ENCODE measurements around the gene FRMD4A.

DNA sequence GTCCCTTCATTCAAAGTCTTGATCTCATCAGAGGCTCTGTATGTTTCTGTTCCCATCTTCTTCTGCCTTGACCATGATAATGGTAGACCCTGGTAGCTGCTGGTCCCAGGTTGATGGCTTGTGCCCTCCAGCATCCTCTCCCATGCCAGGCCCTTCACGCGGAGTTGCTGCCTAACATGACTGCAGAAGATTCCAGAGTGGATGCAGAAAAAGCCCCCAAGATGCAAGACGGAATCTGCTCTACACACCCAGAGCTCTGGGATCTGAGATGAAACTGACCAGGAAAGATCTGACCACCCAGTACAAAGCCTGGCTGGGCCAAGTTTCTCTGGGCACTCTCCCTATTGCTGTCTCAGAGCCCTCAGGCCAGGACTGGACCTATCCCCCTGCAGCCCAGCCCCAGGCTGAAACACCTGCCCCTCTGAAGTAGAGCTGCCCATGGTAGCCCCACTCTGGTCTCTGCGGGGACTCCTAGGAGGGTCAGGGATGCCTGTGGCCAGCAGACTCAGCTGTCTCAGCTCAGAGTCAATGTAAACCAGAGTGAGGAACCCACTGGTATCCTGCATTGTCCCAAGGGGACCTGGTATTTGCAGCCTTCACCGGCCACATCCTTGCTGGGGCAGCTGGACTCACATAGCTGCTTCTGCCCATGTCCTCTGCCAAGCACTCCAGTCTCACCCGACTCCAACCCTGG is 9.5 kb upstream of the FRMD4A start:
- TF ChIP-seq, protein P1, sequence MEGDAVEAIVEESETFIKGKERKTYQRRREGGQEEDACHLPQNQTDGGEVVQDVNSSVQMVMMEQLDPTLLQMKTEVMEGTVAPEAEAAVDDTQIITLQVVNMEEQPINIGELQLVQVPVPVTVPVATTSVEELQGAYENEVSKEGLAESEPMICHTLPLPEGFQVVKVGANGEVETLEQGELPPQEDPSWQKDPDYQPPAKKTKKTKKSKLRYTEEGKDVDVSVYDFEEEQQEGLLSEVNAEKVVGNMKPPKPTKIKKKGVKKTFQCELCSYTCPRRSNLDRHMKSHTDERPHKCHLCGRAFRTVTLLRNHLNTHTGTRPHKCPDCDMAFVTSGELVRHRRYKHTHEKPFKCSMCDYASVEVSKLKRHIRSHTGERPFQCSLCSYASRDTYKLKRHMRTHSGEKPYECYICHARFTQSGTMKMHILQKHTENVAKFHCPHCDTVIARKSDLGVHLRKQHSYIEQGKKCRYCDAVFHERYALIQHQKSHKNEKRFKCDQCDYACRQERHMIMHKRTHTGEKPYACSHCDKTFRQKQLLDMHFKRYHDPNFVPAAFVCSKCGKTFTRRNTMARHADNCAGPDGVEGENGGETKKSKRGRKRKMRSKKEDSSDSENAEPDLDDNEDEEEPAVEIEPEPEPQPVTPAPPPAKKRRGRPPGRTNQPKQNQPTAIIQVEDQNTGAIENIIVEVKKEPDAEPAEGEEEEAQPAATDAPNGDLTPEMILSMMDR (conservative IDR thresholded peaks at IDR 0.05; ENCODE audit: low read length) = no peak
- TF ChIP-seq EZH2phosphoT487 (IDR thresholded peaks at IDR 0.05; ENCODE audit: borderline replicate concordance, low read depth, low read length) = no peak
